ENCODE measurements around the gene GPR21. TPM values are rescaled to one million over a fixed set of nuclear protein-coding genes. Genes with fewer than 3 reads are reported as not detected.

Gene GPR21
- total and polyA plus RNA-seq, 2 experiments from 2014 or later: 0.90 TPM; not detected in 1

GRCh38 chr9:123039617-123040219, 6.3 kb downstream of the GPR21 start:
- no peak overlapping the region for H3K4me3 ChIP-seq
- no peak for TF ChIP-seq ETS1 (IDR thresholded peaks at IDR 0.05)
- no peak for TF ChIP-seq NANOG (IDR thresholded peaks at IDR 0.05; ENCODE audit: borderline replicate concordance)
- TF ChIP-seq ZNF462 (CRISPR knock-in tag; IDR thresholded peaks at IDR 0.05): no peak
- TF ChIP-seq REST (IDR thresholded peaks at IDR 0.05; ENCODE audit: unreplicated experiment): no peak
- no peaks in the 10 kb centered on the region for H3K9me2 ChIP-seq (ENCODE audit: insufficient read depth)
- H3K27me3 ChIP-seq (ENCODE audit: insufficient read depth): no peaks in the 10 kb centered on the region
- no peaks in the 10 kb centered on the region for H3K36me3 ChIP-seq (ENCODE audit: insufficient read depth)
- no peak overlapping the region for H3K27ac ChIP-seq (ENCODE audit: low read depth)
- H3K4me2 ChIP-seq: no peak overlapping the region
- H3K79me2 ChIP-seq (replicated peaks; ENCODE audit: insufficient read depth): no peaks in the 10 kb centered on the region
- Mint-ChIP-seq H3K4me3 (no peak overlapping the region), H3K27me3 (ENCODE audit: insufficient read depth, low read depth, poor library complexity) (no peaks in the 10 kb centered on the region), H3K9me3 (no peaks in the 10 kb centered on the region), H3K36me3 (ENCODE audit: low read depth) (peaks cover 11% of the 10 kb centered on the region; the same call in 2 of the 3 replicates), H3K4me1 (no peaks in the 10 kb centered on the region; the same call in 2 of the 3 replicates), H3K27ac (no peak overlapping the region)
- no peaks in the 10 kb centered on the region; the same call in 1 of the 2 replicates for H4K20me1 ChIP-seq (replicated peaks; ENCODE audit: insufficient read depth)
- no peaks in the 10 kb centered on the region for H3K4me1 ChIP-seq (ENCODE audit: insufficient read depth)
- H2AFZ ChIP-seq: no peak overlapping the region
- no peak for DNase-seq (ENCODE audit: low spot score)
- H3F3A ChIP-seq (replicated peaks; ENCODE audit: low read depth): no peaks in the 10 kb centered on the region
- ATAC-seq: no peak
